ENCODE measurements around the gene FAM174C. TPM values are rescaled to one million over a fixed set of nuclear protein-coding genes. Genes with fewer than 3 reads are reported as not detected.

FAM174C gene
- total RNA-seq, 1 experiment from 2014 or later: 77.1 TPM

DNA sequence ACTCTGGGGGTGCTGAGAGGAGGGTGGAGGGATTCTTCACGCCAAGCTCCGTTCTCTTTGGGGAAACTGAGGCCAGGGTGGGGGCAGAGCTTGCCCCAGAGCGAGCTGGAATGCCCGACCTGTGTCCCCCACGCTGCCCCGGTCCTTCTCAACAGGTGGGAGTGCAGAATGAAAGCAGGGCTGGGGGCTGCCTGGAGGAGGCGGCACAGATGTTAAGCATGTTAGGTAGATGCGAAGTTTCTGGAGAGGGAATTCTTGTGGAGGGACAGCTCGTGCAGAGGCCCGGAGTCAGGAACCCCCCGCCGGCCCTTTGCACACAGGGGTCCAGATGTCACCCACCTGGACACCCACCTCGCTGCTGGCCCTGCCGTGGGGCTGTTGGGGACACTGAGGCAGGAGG, 19.4 kb downstream of the FAM174C start:
- DNase-seq (ENCODE audit: low read depth, low spot score) (no peak), ATAC-seq (no peak)
- TF ChIP-seq ZNF274 (IDR thresholded peaks at IDR 0.05; ENCODE audit: low read depth, low read length): no peak
- no peak for TF ChIP-seq EGR1 (IDR thresholded peaks at IDR 0.05; ENCODE audit: low read depth)
- TF ChIP-seq CBX3 (IDR thresholded peaks at IDR 0.05; ENCODE audit: low read depth): no peak
- TF ChIP-seq, protein P1, sequence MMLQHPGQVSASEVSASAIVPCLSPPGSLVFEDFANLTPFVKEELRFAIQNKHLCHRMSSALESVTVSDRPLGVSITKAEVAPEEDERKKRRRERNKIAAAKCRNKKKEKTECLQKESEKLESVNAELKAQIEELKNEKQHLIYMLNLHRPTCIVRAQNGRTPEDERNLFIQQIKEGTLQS (IDR thresholded peaks at IDR 0.05): no peak
- TF ChIP-seq POLR2AphosphoS5 (IDR thresholded peaks at IDR 0.05; ENCODE audit: low read depth, low read length): no peak
- no peak for TF ChIP-seq JUND (IDR thresholded peaks at IDR 0.05)
- no peak for TF ChIP-seq ELF1 (IDR thresholded peaks at IDR 0.05; ENCODE audit: borderline replicate concordance, low read depth)
- TF ChIP-seq SIN3A (IDR thresholded peaks at IDR 0.05; ENCODE audit: low read depth): no peak
- no peak for TF ChIP-seq RAD21 (IDR thresholded peaks at IDR 0.05; ENCODE audit: low read depth)
- TF ChIP-seq, protein P2, sequence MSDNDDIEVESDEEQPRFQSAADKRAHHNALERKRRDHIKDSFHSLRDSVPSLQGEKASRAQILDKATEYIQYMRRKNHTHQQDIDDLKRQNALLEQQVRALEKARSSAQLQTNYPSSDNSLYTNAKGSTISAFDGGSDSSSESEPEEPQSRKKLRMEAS (IDR thresholded peaks at IDR 0.05): no peak
- TF ChIP-seq FOSL1 (IDR thresholded peaks at IDR 0.05; ENCODE audit: low read depth): no peak
- no peak for TF ChIP-seq POLR2A (IDR thresholded peaks at IDR 0.05; ENCODE audit: borderline replicate concordance, extremely low read depth, insufficient read depth, insufficient read length)
- TF ChIP-seq SRF (IDR thresholded peaks at IDR 0.05; ENCODE audit: low read depth): no peak
- TF ChIP-seq YY1 (IDR thresholded peaks at IDR 0.05; ENCODE audit: extremely low read depth, insufficient replicate concordance, low read depth, low read length): no peak
- TF ChIP-seq EZH2phosphoT487 (IDR thresholded peaks at IDR 0.05; ENCODE audit: borderline replicate concordance): no peak
- TF ChIP-seq CEBPB (IDR thresholded peaks at IDR 0.05; ENCODE audit: low read depth): no peak
- no peak for TF ChIP-seq EZH2 (IDR thresholded peaks at IDR 0.05)
- TF ChIP-seq, protein P3, sequence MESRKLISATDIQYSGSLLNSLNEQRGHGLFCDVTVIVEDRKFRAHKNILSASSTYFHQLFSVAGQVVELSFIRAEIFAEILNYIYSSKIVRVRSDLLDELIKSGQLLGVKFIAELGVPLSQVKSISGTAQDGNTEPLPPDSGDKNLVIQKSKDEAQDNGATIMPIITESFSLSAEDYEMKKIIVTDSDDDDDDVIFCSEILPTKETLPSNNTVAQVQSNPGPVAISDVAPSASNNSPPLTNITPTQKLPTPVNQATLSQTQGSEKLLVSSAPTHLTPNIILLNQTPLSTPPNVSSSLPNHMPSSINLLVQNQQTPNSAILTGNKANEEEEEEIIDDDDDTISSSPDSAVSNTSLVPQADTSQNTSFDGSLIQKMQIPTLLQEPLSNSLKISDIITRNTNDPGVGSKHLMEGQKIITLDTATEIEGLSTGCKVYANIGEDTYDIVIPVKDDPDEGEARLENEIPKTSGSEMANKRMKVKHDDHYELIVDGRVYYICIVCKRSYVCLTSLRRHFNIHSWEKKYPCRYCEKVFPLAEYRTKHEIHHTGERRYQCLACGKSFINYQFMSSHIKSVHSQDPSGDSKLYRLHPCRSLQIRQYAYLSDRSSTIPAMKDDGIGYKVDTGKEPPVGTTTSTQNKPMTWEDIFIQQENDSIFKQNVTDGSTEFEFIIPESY (IDR thresholded peaks at IDR 0.05; ENCODE audit: extremely low read depth, insufficient replicate concordance, low read length): no peak
- no peak for TF ChIP-seq SP1 (IDR thresholded peaks at IDR 0.05; ENCODE audit: low read depth)
- no peaks in the 10 kb centered on the region for H4K20me1 ChIP-seq (ENCODE audit: insufficient read depth)
- no peaks in the 10 kb centered on the region for H3K9me3 ChIP-seq (ENCODE audit: control insufficient read depth in 1 of 2, insufficient read depth in 1 of 2, low read depth in 1 of 2, low read length in 2 of 2)
- H3K36me3 ChIP-seq (ENCODE audit: control insufficient read depth in 1 of 2, insufficient read depth in 2 of 2, low read length in 2 of 2): no peaks in the 10 kb centered on the region
- POLR2A ChIA-PET: no interaction called here
- RAD21 ChIA-PET (ENCODE audit: low non-redundant PET in 1 of 2, low total read pairs in 2 of 2, uncharacterized antibody in 2 of 2, unreplicated experiment in 2 of 2): no interaction called here
- CTCF ChIA-PET: no interaction called here
- no peak overlapping the region for H2AFZ ChIP-seq (ENCODE audit: low read depth, low read length, poor library complexity, severe bottlenecking)
- no peak overlapping the region for H3K27ac ChIP-seq (ENCODE audit: low read depth, low read length)
- H3K27me3 ChIP-seq (ENCODE audit: insufficient read depth, low read length): no peaks in the 10 kb centered on the region
- H3K9me2 ChIP-seq (ENCODE audit: insufficient read depth): no peaks in the 10 kb centered on the region
- H3K4me1 ChIP-seq (ENCODE audit: control insufficient read depth in 1 of 2, insufficient read depth in 2 of 2, low read length in 2 of 2): peaks cover 12 to 21% of the 10 kb centered on the region in 2 experiments
- no peak overlapping the region for H3K4me2 ChIP-seq (ENCODE audit: low read length)
- no TSS peak for BruUV-seq (replicated peaks)
- H3K4me3 ChIP-seq (replicated peaks in 1 of 2; ENCODE audit: low read depth in 1 of 2, low read length in 2 of 2): no peak overlapping the region
- no peaks in the 10 kb centered on the region for H3K79me2 ChIP-seq (ENCODE audit: insufficient read depth, low read length)
- no peak overlapping the region for H3K9ac ChIP-seq (ENCODE audit: low read length)
- intact Hi-C loops (cut with micrococcal nuclease): no loop called here
